ENCODE measurements around the gene CCDC137. TPM values are rescaled to one million over a fixed set of nuclear protein-coding genes. Genes with fewer than 3 reads are reported as not detected.

The CCDC137 gene
- total and polyA plus RNA-seq, 2 donors (not counting 3 experiments of a cell fraction or from before 2014, with no cell fraction given), result 12.9 to 32.2 TPM

DNA sequence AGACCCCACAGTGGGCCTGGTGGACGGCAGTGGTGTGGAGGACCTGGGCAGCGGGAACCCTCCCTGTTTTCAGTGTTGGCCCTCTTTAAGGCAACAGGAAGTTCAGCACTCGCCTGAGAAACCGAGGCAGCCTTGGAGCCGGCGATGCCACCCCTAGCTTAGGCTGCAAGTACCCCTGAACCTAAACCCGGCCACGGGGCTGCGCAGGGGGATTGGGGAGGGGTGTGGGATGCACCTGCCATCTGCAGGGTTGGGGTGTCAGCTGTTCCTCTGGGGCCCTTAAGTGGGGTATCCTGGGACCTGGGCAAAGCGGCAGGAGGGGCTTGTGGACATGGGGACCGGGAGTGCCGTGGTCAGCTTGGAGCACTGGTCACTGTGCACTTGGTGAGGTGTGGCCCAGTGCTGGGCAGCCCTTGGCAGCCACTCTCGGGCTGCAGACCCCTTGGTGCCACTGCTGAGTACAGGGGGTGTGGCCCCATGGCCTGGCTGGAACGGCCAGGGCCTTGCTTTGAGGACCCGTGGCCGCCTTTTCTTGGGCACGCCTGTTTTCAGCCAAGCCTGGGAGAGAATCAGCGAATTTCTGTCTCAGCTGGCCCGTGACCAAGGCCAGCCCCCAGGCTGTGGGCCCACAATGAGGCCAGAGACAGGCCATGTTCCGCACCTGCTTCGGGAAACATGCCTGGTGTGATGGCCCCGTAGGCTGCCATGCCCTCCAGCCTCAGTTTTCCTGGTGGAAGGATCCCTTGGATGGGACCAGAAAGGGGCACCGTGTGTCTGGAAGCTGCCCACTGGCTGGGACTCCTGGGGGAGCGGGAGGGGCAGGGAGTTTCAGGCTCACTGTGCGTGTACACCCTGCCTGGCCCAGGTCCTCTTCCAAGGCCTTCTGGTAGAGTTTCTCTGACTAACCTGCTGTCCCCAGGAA, 41.4 kb downstream of the CCDC137 start:
- intact Hi-C loops (cut with micrococcal nuclease) (no loop called here), dilution Hi-C loops (cut with MboI; ENCODE audit: extremely low pct_ligation_motif_present, low sequenced_read_pairs) (no loop called here)
- DNase-seq (ENCODE audit: low read depth, low spot score) (no peak), FAIRE-seq (no peak)
- Histone ChIP-seq H3K9ac (replicated peaks; ENCODE audit: extremely low read depth, insufficient read depth, low read length) (no peak overlapping the region), H3K4me2 (ENCODE audit: insufficient read depth, low read length) (no peak overlapping the region), H3K4me3 (replicated peaks in 1 of 3; ENCODE audit: insufficient read depth in 1 of 3, low read depth in 1 of 3, low read length in 3 of 3) (no peak overlapping the region), H4K20me1 (replicated peaks; ENCODE audit: control insufficient read depth, extremely low read depth, insufficient read depth, low read length) (no peaks in the 10 kb centered on the region), H2AFZ (ENCODE audit: low read depth, low read length) (no peak overlapping the region), H3K4me1 (ENCODE audit: control insufficient read depth, extremely low read depth, insufficient read depth, low read length) (peaks cover 25% of the 10 kb centered on the region), H3K9me3 (replicated peaks; ENCODE audit: control insufficient read depth, insufficient read depth, low read length) (no peaks in the 10 kb centered on the region), H3K27me3 (ENCODE audit: control insufficient read depth in 2 of 2, insufficient read depth in 2 of 2, low read length in 2 of 2) (no peaks in the 10 kb centered on the region), H3K79me2 (ENCODE audit: control insufficient read depth, insufficient read depth, low read length) (peaks cover 15% of the 10 kb centered on the region), H3K9me1 (replicated peaks; ENCODE audit: control insufficient read depth, extremely low read depth, insufficient read depth, low read length) (no peaks in the 10 kb centered on the region), H3K27ac (ENCODE audit: insufficient read depth, low read depth, low read length) (no peak overlapping the region), H3K36me3 (ENCODE audit: control insufficient read depth in 2 of 2, extremely low read depth in 1 of 2, insufficient read depth in 2 of 2, low read length in 2 of 2) (peaks cover 3 to 15% of the 10 kb centered on the region in 2 experiments)
- no TSS peak for BruUV-seq (replicated peaks)
- TF ChIP-seq POLR2A (IDR thresholded peaks at IDR 0.05; ENCODE audit: low read depth, low read length) (no peak), JUN (IDR thresholded peaks at IDR 0.05; ENCODE audit: borderline replicate concordance, insufficient read depth, insufficient read length, low read depth) (no peak), MAX (IDR thresholded peaks at IDR 0.05; ENCODE audit: insufficient read depth, insufficient read length) (no peak), FOS (IDR thresholded peaks at IDR 0.05; ENCODE audit: borderline replicate concordance, insufficient read depth, low read length) (no peak), POLR2AphosphoS5 (IDR thresholded peaks at IDR 0.05; ENCODE audit: insufficient read depth, low read depth, low read length) (no peak), CTCF (IDR thresholded peaks at IDR 0.05; ENCODE audit: extremely low read depth in 1 of 2, insufficient read depth in 1 of 2, low read depth in 1 of 2, low read length in 2 of 2) (no peak), GATA2 (IDR thresholded peaks at IDR 0.05; ENCODE audit: insufficient read depth, insufficient read length, low read depth, low read length) (no peak), MYC (IDR thresholded peaks at IDR 0.05; ENCODE audit: low read depth, low read length) (no peak), EZH2 (IDR thresholded peaks at IDR 0.05; ENCODE audit: borderline replicate concordance, low read depth, low read length, severe bottlenecking) (no peak)
- ChIA-PET POLR2A (no interaction called here), CTCF (no interaction called here)
